Glutamatergic neuron (in vitro differentiated cells): Measurements from ENCODE around the gene SUSD3. TPM values are rescaled to one million over a fixed set of nuclear protein-coding genes. Genes with fewer than 3 reads are reported as not detected.

Experiments
- DNase-seq: peaks from one replicate; pipeline ENCODE4 v3.0.0; 2022
- H3K27ac Mint-ChIP-seq: one replicate; pipeline ENCODE4 v1.8.0; 2020; ENCODE audit warnings: mild to moderate bottlenecking, mixed read lengths, inconsistent platforms; ENCODE audit not compliant: unreplicated experiment
- H3K27me3 Mint-ChIP-seq: one replicate; pipeline ENCODE4 v1.8.0; 2020; ENCODE audit warnings: mild to moderate bottlenecking, moderate library complexity, mixed read lengths, inconsistent platforms; ENCODE audit not compliant: unreplicated experiment
- H3K36me3 Mint-ChIP-seq: one replicate; pipeline ENCODE4 v1.8.0; 2020; ENCODE audit warnings: mild to moderate bottlenecking, mixed read lengths, inconsistent platforms; ENCODE audit not compliant: unreplicated experiment
- H3K4me1 Mint-ChIP-seq: one replicate; pipeline ENCODE4 v1.8.0; 2020; ENCODE audit warnings: mild to moderate bottlenecking, low read depth, mixed read lengths, inconsistent platforms; ENCODE audit not compliant: unreplicated experiment
- H3K4me3 Mint-ChIP-seq: one replicate; pipeline ENCODE4 v1.8.0; 2020; ENCODE audit warnings: mild to moderate bottlenecking, mixed read lengths, inconsistent platforms; ENCODE audit not compliant: unreplicated experiment
- H3K9me3 Mint-ChIP-seq: one replicate; pipeline ENCODE4 v1.8.0; 2020; ENCODE audit warnings: mild to moderate bottlenecking, moderate library complexity, mixed read lengths, inconsistent platforms; ENCODE audit not compliant: unreplicated experiment
- total RNA-seq: library from RNA; stranded (reverse); fragmentation: NEBNext Ultra II Directional; extraction: Animal tissue kit (Norgen Biotek cat#: 25700); gene quantifications from one replicate; pipeline ENCODE4 v1.2.1, GENCODE V29; 2021; ENCODE audit not compliant: unreplicated experiment
- TF ChIP-seq, protein P1 (sequence below): fragments of 200-600 bp; sonication (generic); IDR thresholded peaks from one replicate; pipeline ENCODE4 v1.5.0; 2021; ENCODE audit not compliant: partially characterized antibody, unreplicated experiment

SUSD3 gene
- total RNA-seq, 1 donor from 2014 or later: not detected

DNA sequence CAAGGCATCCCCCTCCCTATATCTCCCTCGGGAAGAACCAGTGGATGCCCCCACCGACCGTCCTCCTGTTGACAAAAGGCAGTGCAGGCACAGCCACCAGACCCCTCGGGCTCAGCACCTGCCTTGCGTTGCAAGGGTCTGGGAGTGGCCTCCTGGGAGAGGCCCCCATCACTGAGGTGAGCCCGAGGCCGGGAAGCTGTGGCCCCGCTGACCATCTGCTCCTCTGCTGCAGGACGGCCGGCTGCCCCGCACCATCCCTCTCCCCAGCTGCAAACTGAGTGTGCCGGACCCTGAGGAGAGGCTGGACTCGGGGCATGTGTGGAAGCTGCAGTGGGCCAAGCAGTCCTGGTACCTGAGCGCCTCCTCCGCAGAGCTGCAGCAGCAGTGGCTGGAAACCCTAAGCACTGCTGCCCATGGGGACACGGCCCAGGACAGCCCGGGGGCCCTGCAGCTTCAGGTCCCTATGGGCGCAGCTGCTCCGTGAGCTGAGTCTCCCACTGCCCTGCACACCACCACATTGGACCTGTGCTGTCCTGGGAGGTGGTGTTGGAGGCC lies 23.3 kb upstream of the SUSD3 start:
- Mint-ChIP-seq H3K4me3 (no peak overlapping the region), H3K27me3 (peaks cover 14% of the 10 kb centered on the region), H3K27ac (no peak overlapping the region), H3K4me1 (peaks cover 7% of the 10 kb centered on the region), H3K9me3 (peaks cover 2% of the 10 kb centered on the region), H3K36me3 (no peaks in the 10 kb centered on the region)
- DNase-seq: no peak
- TF ChIP-seq, protein P1, sequence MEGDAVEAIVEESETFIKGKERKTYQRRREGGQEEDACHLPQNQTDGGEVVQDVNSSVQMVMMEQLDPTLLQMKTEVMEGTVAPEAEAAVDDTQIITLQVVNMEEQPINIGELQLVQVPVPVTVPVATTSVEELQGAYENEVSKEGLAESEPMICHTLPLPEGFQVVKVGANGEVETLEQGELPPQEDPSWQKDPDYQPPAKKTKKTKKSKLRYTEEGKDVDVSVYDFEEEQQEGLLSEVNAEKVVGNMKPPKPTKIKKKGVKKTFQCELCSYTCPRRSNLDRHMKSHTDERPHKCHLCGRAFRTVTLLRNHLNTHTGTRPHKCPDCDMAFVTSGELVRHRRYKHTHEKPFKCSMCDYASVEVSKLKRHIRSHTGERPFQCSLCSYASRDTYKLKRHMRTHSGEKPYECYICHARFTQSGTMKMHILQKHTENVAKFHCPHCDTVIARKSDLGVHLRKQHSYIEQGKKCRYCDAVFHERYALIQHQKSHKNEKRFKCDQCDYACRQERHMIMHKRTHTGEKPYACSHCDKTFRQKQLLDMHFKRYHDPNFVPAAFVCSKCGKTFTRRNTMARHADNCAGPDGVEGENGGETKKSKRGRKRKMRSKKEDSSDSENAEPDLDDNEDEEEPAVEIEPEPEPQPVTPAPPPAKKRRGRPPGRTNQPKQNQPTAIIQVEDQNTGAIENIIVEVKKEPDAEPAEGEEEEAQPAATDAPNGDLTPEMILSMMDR: no peak

DNA sequence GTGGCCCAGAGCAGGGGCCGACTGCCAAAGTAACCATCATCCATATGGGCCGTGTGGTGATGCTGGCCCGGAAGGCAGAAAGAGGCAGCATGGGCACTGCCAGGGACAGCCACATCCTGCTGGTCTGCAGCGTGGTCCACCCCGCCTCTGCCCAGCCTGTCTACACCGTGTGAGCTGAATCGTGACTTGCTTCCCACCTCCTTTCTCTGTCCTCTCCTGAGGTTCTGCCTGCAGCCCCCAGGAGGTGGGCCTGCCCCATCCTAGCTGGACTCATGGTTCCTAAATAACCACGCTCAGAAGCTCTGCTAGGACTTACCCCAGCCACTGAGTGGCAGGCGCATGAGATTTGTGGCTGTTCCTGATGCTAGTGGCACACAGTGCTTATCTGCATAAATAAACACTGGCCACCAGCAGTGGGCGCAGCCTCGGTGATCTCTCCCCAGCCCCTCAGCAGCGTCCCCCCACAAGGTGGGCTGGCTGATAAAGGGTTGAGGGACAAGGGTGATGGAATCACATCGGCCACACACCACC lies 22.6 kb upstream of the SUSD3 start:
- TF ChIP-seq, protein P1: no peak
- H3K9me3 Mint-ChIP-seq: peaks cover under 1% of the 10 kb centered on the region
- no peak for DNase-seq

DNA sequence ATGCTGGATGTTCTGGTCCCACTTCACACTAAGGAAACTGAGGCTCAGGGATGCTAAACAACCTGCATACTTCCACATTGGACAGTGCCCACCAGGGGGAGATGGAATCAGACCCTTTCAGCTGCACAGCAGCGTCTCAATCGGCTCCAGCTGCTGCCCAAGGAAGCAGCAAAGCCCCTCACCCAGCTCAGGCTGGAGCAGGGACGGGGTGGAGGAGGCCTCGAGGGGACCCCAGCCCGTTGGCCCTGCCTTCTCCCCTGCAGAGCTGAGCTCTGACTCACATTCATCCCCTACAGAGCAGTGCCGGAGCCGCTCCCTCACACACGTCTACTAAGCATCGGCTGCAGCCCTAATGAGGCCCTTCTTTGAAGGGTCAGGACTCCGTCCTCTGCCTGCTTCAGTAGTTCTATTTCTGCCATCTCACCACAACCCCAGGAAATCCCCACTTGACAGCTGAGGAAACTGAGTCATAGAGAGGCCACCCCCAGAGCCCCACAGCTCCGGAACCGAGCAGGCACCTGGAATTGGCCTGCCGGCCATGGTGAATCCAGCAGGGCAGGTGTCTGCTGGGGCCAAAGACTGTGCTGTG lies 21.5 kb upstream of the SUSD3 start:
- no peak for DNase-seq
- no peaks in the 10 kb centered on the region for H3K36me3 Mint-ChIP-seq
- H3K9me3 Mint-ChIP-seq: no peaks in the 10 kb centered on the region
- no peak overlapping the region for H3K27ac Mint-ChIP-seq
- H3K4me3 Mint-ChIP-seq: no peak overlapping the region
- H3K4me1 Mint-ChIP-seq: peaks cover 7% of the 10 kb centered on the region
- TF ChIP-seq, protein P1: peak; percentile 28
- peaks cover 15% of the 10 kb centered on the region for H3K27me3 Mint-ChIP-seq

More for the DNA sequence above, 22.6 kb upstream of the SUSD3 start:
- H3K27ac Mint-ChIP-seq: no peak overlapping the region
- H3K36me3 Mint-ChIP-seq: no peaks in the 10 kb centered on the region
- H3K4me3 Mint-ChIP-seq: no peak overlapping the region
- peaks cover 14% of the 10 kb centered on the region for H3K27me3 Mint-ChIP-seq
- H3K4me1 Mint-ChIP-seq: peaks cover 7% of the 10 kb centered on the region

DNA sequence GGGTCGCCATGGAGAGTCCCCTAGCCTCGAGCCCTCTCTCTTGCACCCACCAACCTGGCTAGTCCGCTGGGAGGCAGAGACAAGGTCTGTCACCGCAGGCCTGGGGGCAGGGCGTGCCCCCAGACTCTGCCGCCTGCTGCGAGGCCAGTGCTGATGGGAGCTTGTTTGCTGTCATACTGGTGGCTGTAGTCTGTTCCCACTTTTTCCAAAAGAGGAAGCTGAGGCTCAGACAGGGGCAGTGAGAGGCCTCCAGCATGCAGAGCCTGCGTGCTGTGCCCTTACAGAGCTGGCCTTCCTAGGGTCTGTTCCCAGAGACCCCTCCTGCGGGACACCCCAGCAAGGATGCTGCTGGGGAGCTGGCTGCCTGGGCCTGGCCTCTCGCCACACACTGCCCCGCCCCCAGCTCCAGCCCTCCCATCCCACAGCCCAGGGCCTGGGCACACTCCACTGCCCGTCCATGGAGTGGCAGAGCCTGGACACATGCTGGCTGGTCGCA lies 21.0 kb upstream of the SUSD3 start:
- no peak for DNase-seq
- H3K27me3 Mint-ChIP-seq: peaks cover 13% of the 10 kb centered on the region
- H3K27ac Mint-ChIP-seq: no peak overlapping the region
- no peaks in the 10 kb centered on the region for H3K36me3 Mint-ChIP-seq
- TF ChIP-seq, protein P1: no peak
- H3K9me3 Mint-ChIP-seq: no peaks in the 10 kb centered on the region
- peaks cover 9% of the 10 kb centered on the region for H3K4me1 Mint-ChIP-seq
- no peak overlapping the region for H3K4me3 Mint-ChIP-seq

DNA sequence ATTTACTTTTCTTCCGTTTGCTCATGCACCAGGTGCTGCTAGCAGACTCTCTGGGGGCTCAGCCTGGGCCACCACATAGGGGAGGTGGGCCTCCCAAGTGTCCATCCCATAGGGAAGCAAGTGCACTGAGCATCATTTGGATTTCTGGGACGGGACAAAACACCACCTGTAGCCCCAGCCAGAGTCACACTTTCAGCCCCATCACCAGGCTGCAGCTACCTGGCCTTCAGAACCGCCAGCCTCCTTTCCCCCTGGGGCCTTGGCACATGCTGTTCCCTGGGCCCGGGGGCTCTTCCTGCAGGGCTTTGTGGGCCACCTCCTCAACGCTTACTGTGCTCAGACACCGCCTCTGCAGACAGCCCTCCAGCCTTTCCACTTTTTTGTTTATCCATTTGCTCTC lies 19.6 kb upstream of the SUSD3 start:
- TF ChIP-seq, protein P1: no peak
- H3K27me3 Mint-ChIP-seq: peaks cover 11% of the 10 kb centered on the region
- H3K4me3 Mint-ChIP-seq: no peak overlapping the region
- peaks cover 10% of the 10 kb centered on the region for H3K4me1 Mint-ChIP-seq
- H3K9me3 Mint-ChIP-seq: no peaks in the 10 kb centered on the region
- no peaks in the 10 kb centered on the region for H3K36me3 Mint-ChIP-seq
- H3K27ac Mint-ChIP-seq: no peak overlapping the region
- no peak for DNase-seq
